ENCODE data around the gene TRIM64.
"Not testable (repeated sequence)": the region's sequence is repeated elsewhere in the genome, so short reads cannot be mapped to it uniquely, and the experiment has no call there.

The TRIM64 gene

GRCh38 chr11:89965737-89966136 lies at the start of gene TRIM64:
Gene TRIM64, plus strand, starts transcription at chr11:89966037. Its CDS starts 2,467 bp downstream, at chr11:89968504.
- ATAC-seq, DNase-seq: not testable (repeated sequence)

GRCh38 chr11:89922195-89922660 lies 43.6 kb upstream of the TRIM64 start, which contains the start of gene TRIM49D1:
Gene TRIM49D1, minus strand, starts transcription at chr11:89922245. Its CDS starts 4,535 bp downstream, at chr11:89917710.
- ATAC-seq (no peak), DNase-seq (no peak)

GRCh38 chr11:89923764-89924163 lies 42.1 kb upstream of the TRIM64 start, which contains the start of gene TRIM49D2:
Gene TRIM49D2, plus strand, starts transcription at chr11:89924064. Its CDS starts 2,698 bp downstream, at chr11:89926762.
- DNase-seq, ATAC-seq: not testable (repeated sequence)

- DNase-seq, ATAC-seq: not testable (repeated sequence)
These were observed 5.0 kb upstream of the TRIM64 start for GRCh38 chr11:89960833-89961232.

Data from stimulated activated naive CD8-positive, alpha-beta T cell treated with anti-CD3 and anti-CD28 coated beads, Interleukin-15, Interleukin-2, amounts not matched to agents 100 U/mL and 50 U/mL, for 24 hours (primary cell).